ENCODE results near the gene ANKRD33B.

DNA sequence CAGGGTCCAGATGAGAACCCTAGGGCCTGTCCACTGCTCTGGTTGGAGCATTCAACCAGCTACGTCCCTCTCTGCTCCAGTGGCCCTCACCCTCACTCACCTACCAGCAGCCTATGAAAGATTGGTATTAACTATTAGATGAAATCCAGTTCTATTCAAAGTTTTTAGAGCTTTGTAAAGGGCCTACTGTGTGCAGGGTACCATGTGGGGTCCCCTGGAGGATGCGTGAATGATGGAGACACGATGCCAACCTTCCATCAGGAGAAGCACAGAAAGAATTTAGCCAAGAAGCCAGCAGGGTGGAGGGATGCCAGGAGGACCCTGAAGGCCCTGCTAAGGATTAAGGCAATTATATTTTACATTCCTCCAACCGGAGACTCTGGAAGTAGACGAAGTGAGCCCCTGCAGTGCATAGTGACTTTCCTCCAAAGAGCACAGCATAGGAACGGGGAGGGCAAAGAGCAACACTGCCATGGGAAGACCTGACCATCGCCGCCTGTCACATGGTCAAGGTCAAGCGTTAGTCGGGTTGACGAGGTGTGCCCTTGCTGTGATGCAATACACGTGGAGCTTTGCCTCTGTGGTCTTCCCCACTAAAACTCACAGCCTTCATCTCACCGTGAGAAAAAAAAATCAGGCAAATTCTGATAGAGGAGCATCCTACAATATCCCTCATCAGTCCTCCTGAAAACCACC lies 22.8 kb upstream of the ANKRD33B start:
- TF ChIP-seq, protein P1, sequence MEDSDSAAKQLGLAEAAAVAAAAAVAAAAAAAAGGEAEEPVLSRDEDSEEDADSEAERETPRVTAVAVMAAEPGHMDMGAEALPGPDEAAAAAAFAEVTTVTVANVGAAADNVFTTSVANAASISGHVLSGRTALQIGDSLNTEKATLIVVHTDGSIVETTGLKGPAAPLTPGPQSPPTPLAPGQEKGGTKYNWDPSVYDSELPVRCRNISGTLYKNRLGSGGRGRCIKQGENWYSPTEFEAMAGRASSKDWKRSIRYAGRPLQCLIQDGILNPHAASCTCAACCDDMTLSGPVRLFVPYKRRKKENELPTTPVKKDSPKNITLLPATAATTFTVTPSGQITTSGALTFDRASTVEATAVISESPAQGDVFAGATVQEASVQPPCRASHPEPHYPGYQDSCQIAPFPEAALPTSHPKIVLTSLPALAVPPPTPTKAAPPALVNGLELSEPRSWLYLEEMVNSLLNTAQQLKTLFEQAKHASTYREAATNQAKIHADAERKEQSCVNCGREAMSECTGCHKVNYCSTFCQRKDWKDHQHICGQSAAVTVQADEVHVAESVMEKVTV (CRISPR knock-in tag; IDR thresholded peaks at IDR 0.05): no peak
- TF ChIP-seq TARDBP (IDR thresholded peaks at IDR 0.05) (no peak), POLR2AphosphoS5 (IDR thresholded peaks at IDR 0.05; ENCODE audit: control insufficient read depth, insufficient read depth, low read depth, low read length) (no peak)

Data from K562 (cell line).